HG03039 (cell line): Measurements from ENCODE around the gene ANKRD40.
"Not testable (repeated sequence)": the region's sequence is repeated elsewhere in the genome, so short reads cannot be mapped to it uniquely, and the experiment has no call there.

Experiments used
- ATAC-seq: cut with Tn5 transposase; IDR thresholded peaks from one replicate; pipeline ENCODE4 v1.9.1; 2021; ENCODE audit warnings: mild to moderate bottlenecking, moderate library complexity; ENCODE audit not compliant: unreplicated experiment

The ANKRD40 gene, protein sequence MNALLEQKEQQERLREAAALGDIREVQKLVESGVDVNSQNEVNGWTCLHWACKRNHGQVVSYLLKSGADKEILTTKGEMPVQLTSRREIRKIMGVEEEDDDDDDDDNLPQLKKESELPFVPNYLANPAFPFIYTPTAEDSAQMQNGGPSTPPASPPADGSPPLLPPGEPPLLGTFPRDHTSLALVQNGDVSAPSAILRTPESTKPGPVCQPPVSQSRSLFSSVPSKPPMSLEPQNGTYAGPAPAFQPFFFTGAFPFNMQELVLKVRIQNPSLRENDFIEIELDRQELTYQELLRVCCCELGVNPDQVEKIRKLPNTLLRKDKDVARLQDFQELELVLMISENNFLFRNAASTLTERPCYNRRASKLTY

DNA sequence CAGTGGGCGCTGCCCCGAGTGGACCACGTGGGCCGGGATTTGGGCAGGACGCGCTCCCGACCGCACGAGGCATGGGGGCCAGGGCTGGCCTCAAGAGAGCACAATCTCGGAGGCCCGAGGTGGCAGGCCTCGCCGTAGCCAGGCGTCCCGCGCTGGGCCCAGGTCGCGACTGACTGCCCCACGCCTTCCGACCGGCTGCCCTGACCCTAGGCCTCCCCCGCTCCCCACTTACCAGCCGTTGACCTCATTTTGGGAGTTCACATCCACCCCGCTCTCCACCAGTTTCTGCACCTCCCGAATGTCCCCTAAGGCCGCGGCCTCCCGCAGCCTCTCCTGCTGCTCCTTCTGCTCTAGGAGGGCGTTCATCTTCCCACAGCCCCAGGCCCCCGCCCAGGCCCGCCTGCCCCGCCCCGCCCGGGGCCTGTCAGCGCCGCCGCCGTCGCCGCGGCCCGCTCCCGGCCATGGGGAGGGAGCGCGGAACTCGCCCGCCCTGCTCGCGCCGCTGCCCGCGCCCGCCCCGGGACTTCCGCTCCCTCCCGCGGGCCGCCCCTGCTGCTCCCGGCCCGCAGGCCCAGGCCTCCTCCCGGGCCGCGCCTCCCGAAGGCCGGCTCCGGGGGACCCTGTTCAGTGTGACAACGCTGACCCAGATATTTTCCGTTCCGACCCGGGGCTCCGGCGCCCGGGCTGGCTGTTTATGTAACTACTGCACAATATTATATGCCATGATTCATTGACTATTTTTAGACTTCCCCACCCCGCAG, at the start of gene ANKRD40:
Gene ANKRD40, minus strand, starts transcription at position 626 of the 761 bp plus-strand sequence. Its CDS starts 260 bp downstream, at position 366.
- ATAC-seq, result peak; percentile 84

- no peak for ATAC-seq
Measured at GRCh38 chr17:50754521-50754920, 46.8 kb upstream of the ANKRD40 start.

GRCh38 chr17:50749245-50749644, 41.5 kb upstream of the ANKRD40 start:
- no peak for ATAC-seq

- ATAC-seq, result no peak
Measured at GRCh38 chr17:50745631-50746030, 37.9 kb upstream of the ANKRD40 start.

- no peak for ATAC-seq
Measured at GRCh38 chr17:50739098-50739497, 31.4 kb upstream of the ANKRD40 start.

DNA sequence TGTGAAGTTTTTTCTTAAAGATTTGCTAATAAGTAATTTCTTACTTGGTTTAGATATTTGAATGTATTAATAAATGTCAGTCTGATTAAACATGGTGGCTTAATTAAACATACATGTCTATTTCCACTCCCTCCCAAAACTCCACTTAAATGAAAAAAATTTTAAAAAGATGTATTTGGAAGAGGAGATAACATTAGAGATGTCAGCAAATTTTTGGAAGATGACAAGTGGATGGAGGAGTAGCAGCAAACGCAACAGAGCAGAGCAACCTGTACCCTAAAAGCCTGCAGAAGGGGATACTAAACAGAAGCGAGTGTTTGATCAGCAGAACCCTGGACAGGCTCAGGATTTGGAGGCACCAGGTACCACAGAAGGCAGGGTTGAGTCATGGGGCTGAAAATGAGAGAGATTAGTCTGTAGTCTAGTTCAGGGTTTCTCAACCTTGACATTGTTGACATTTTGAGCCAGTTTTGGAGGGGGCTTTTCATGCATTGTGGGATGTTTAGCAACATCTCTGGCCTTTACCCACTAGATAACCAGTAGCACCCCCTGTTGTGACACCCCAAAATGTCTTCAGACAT, 29.5 kb upstream of the ANKRD40 start:
- no peak for ATAC-seq

GRCh38 chr17:50735287-50735686, 27.6 kb upstream of the ANKRD40 start:
- ATAC-seq, result no peak

DNA sequence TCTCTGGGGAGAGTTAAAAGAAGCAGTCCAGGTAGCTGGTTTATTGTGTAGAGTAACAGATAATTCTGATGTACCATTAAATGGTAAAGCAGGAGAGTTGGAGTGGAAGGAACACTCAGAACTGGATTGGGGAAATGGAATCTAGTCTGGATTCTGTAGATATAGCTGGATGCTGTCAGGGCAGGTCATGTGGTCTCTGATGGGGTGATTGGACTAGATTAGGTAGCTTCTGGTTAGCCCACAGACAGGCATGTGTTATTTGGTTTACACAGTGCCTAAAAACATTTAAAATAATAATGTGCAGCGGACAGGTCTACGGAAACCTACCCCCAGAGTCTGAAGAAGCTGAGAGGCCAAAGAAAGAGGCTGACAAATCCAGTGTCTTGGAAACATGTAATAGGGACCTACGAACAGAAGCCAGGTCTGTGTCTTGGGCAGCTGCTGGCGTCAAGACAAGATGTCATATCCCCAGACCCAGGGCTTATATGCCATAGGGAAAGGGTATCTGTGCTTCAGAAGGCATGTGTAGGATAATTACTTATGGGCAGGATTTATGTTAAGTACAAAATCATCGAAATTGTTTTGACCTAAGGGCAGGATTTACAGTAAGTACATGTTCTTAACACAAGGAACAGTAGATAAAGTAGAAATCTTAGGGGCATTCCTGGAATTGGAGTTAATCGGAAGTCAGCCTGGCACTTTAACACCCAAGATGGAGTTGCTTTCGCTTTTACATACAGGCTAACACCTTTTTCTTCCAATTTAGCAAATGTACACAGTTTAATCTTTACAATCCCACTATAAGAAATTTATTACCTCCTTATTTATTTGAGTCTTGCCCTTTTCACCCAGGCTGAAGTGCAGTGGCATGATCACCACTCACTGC, 24.1 kb upstream of the ANKRD40 start:
- ATAC-seq, result no peak

GRCh38 chr17:50728881-50729765, 21.4 kb upstream of the ANKRD40 start:
- no peak for ATAC-seq

DNA sequence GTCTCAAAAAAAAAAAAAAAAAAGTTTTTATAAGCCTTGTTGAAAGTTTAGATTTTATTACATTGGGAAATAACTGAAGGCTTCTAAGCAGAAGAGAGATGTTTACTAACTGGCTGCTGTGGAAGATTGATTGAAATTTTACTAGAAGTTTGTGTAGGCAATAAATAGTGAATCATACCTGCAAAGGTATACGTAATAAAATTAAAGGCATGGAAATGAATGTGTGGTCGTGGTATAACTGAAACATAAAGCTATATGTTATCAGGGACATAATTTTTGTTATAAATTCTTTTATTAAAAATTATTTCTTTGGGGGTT, 20.4 kb upstream of the ANKRD40 start:
- no peak for ATAC-seq

DNA sequence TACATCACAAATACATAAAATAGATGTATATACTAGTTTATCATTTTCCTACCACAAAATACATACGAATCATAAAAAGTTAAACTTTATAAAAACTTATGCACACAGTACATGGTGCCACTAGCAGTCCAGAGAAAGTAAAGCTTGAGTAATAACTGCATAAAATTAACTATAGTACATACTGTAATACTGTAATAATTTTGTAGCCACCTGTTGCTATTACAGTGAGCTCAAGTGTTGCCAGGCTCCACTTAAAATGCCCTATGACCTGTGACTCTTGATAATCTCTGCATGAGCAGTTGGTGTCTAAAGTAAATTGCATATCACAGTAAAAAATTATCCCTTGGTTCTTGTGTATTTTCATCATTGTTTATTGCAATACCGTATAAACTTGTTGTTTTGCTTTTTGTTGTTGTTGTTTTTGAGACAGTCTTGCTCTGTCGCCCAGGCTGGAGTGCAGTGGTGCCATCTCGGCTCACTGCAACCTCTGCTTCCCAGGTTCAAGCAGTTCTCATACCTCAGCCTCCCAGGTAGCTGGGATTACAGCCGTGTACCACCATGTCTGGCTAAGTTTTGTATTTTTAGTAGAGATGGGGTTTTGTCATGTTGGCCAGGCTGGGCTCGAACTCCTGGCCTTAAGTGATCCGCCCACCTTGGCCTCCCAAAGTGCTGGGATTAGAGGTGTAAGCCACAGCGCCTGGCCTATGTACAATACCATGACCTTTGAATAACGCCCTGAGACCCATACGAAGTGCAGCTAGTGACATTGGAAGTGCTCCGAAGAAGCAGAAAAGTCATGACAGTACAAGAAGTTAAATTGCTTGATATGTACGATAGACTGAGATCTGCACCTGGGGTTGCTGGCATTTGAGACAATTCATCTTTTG, 18.3 kb upstream of the ANKRD40 start:
- no peak for ATAC-seq

DNA sequence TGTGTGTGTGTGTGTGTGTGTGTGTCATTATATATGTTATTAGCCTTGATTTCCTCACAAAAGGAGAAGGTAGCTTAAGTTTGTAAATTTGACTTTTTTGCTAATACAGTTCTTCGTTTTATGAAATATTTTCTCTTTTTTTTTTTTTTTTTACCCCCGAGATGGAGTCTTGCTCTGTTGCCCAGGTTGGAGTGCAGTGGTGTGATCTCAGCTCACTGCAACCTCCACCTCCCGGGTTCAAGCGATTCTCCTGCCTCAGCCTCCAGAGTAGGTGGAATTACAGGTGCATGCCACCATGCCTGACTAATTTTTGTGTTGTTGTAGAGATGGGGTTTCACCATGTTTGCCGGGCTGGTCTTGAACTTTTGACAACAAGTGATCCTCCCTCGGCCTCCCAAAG, 16.9 kb upstream of the ANKRD40 start:
- ATAC-seq, result not testable (repeated sequence)

GRCh38 chr17:50722746-50723145, 15.0 kb upstream of the ANKRD40 start:
- ATAC-seq, result no peak

GRCh38 chr17:50721194-50722010, 13.7 kb upstream of the ANKRD40 start:
- ATAC-seq, result no peak

GRCh38 chr17:50719924-50720794, 12.4 kb upstream of the ANKRD40 start:
- no peak for ATAC-seq

DNA sequence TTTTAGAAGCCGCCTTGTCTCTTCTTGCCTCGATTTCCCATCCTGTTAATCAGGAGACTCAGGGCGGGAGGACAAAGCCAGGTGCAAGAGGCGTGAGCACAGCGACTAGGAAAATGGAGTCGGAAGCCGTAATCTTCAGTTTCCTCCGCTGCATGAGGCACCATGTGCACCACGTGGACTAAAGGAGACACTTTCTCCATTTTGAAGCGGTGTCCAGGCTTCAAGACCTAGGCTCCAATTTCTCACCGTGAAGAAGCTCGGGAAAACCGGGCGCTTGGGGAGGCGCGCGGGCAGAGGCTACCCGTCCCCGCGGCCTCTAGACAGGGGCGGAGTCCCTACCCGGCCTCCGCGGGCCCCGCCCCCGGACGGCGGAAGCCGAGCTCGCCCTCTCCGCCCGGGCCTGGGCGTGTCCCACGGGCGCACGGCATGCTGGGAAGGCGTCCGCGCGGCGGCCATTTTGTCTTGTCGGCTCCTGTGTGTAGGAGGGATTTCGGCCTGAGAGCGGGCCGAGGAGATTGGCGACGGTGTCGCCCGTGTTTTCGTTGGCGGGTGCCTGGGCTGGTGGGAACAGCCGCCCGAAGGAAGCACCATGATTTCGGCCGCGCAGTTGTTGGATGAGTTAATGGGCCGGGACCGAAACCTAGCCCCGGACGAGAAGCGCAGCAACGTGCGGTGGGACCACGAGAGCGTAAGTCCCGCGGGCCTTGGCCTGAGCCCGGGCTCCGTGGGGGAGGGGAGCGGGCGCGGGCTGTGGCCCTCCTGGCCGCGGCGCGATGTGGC, 11.6 kb upstream of the ANKRD40 start, which contains the start of gene LUC7L3:
Gene LUC7L3, plus strand, starts transcription at position 460 of the 780 bp plus-strand sequence. Its CDS starts 130 bp downstream, at position 590.
- ATAC-seq, result peak; percentile 90
